ENCODE measurements around the gene SLC45A2.
"Not testable (repeated sequence)": the region's sequence is repeated elsewhere in the genome, so short reads cannot be mapped to it uniquely, and the experiment has no call there.

SLC45A2 gene

DNA sequence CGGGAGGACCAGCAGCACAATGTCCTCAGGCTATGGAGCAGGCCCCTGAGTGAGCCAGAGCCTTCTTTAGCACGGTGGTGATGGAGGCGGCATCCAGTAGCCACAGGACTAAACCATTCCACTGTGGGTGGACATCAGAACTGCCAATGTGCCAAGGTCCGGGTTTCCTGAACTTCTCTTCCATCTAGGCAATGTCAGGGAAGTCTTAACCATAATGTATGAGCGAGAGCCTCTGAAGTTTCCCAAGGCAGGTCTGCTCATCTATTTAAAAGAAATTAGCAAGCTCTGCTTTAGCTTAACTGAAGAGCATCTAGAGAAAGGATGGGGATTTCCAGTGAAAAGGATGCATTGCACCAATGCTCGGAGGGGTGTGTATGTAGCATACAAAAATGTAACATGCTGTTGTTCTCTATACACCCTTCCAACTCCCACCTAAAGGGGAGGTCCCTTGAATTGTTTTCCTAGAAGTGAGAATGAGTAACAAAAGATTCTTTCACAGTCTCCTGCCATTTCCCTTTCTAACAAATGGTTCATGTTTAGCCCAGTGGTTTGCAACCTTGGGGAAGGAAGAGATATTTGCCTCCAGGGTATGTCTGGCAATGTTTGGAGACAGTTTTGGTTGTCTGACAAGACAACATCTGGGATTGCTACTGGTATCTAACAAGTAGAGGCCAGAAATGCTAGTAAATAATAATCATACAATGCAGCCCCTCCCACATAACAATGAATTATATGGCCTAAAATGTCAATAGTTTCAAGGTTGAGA, 54.4 kb downstream of the SLC45A2 start:
- DNase-seq (ENCODE audit: low read depth): no peak
- H3K4me3 ChIP-seq (ENCODE audit: low read depth, low read length): no peak overlapping the region
- TF ChIP-seq, protein P1, sequence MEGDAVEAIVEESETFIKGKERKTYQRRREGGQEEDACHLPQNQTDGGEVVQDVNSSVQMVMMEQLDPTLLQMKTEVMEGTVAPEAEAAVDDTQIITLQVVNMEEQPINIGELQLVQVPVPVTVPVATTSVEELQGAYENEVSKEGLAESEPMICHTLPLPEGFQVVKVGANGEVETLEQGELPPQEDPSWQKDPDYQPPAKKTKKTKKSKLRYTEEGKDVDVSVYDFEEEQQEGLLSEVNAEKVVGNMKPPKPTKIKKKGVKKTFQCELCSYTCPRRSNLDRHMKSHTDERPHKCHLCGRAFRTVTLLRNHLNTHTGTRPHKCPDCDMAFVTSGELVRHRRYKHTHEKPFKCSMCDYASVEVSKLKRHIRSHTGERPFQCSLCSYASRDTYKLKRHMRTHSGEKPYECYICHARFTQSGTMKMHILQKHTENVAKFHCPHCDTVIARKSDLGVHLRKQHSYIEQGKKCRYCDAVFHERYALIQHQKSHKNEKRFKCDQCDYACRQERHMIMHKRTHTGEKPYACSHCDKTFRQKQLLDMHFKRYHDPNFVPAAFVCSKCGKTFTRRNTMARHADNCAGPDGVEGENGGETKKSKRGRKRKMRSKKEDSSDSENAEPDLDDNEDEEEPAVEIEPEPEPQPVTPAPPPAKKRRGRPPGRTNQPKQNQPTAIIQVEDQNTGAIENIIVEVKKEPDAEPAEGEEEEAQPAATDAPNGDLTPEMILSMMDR (IDR thresholded peaks at IDR 0.05; ENCODE audit: low read depth, low read length, missing control alignments): no peak

DNA sequence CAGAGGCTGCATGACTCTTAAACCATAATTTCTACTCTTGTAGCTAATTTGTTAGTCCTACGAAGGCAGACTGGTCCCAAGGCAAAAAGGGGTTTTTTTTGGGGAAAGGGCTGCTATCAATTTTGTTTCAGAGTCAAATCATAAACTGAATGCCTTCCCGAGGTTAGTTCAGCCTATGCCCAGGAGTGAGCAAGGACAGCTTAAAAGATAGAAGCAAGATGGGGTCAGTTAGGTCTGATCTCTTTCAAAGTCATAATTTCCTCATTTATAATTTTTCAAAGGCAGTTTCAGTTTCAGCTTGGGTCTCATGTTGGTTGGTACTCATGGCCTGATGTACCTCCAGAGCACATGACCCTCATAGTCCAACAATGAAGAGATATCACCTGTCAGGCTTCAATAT, 56.2 kb downstream of the SLC45A2 start:
- TF ChIP-seq, protein P1 (IDR thresholded peaks at IDR 0.05; ENCODE audit: low read depth, low read length, missing control alignments): no peak
- no peak for DNase-seq (ENCODE audit: low read depth)
- no peak overlapping the region for H3K4me3 ChIP-seq (ENCODE audit: low read depth, low read length)

DNA sequence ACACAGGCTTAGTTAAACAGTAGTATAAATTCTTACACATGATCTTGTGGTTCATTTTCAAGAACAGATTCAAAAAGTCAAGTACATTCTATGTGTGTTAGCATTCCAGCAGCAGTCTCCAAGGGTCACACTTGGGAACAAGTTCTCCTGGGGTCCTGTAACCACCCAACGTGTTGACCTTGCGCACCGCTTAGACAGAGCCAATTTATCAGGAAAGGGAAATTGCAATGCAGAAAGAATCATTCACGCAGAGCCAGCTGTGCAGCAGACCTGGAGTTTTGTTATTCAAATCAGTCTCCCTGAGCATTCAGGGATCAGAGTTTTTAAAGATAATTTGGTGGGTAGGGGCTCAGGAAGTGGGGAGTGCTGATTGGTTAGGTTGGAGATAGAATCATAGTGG, 56.8 kb downstream of the SLC45A2 start:
- no peak for DNase-seq (ENCODE audit: low read depth)
- TF ChIP-seq, protein P1 (IDR thresholded peaks at IDR 0.05; ENCODE audit: low read depth, low read length, missing control alignments): no peak
- H3K4me3 ChIP-seq (ENCODE audit: low read depth, low read length): no peak overlapping the region

DNA sequence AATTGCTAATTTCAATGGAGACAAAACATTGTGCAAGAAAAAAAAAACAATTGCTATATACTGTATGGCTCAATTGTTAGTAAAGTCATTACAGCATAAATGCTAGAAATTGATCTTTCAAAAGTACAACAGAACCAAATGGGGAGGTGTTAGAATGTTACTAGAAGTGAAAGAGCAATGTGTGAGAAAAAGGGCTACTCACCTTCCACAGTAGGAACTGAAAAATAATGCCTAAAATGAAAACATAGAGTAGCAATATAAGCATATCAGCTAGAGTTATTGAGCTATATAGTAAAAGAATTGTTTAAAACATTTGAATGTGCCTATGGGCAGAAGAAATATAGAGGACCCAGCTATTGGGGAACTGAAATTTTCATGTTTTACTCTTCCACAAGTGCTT, 59.2 kb downstream of the SLC45A2 start:
- TF ChIP-seq, protein P1 (IDR thresholded peaks at IDR 0.05; ENCODE audit: low read depth, low read length, missing control alignments): no peak
- H3K4me3 ChIP-seq (ENCODE audit: low read depth, low read length): no peak overlapping the region
- DNase-seq (ENCODE audit: low read depth): no peak

DNA sequence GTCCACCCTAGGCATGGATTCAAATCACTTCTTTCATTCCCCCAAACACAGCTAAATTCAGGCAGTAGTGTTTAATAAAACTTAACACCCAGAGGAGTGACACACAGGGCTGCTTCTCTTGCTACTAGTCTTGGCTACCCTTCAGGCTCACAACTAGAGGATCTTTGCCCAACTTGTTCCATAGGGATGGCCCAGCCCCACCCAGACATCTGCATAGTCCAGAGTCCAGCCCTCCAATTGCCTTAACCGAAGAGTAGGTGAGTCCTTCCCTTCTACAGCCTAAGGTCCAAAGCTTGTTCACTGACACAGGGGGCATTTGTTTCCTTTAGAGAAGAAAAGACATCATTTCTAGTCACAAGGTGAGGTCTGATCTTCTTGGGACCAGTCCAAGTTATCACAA, 63.5 kb downstream of the SLC45A2 start:
- TF ChIP-seq, protein P1 (IDR thresholded peaks at IDR 0.05; ENCODE audit: low read depth, low read length, missing control alignments): no peak
- no peak for DNase-seq (ENCODE audit: low read depth)
- H3K4me3 ChIP-seq (ENCODE audit: low read depth, low read length): no peak overlapping the region

DNA sequence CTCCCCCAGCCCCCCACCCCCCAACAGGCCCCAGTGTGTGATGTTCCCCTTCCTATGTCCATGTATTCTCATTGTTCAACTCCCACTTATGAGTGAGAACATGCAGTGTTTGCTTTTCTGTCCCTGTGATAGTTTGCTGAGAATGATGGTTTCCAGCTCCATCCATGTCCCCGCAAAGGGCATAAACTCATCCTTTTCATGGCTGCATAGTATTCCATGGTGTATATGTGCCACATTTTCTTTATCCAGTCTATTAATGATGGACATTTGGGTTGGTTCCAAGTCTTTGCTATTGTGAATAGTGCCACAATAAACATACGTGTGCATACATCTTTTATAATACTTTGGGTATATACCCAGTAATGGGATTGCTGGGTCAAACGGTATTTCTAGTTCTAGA, 69.6 kb downstream of the SLC45A2 start:
- H3K4me3 ChIP-seq (ENCODE audit: low read depth, low read length); DNase-seq (ENCODE audit: low read depth): not testable (repeated sequence)

DNA sequence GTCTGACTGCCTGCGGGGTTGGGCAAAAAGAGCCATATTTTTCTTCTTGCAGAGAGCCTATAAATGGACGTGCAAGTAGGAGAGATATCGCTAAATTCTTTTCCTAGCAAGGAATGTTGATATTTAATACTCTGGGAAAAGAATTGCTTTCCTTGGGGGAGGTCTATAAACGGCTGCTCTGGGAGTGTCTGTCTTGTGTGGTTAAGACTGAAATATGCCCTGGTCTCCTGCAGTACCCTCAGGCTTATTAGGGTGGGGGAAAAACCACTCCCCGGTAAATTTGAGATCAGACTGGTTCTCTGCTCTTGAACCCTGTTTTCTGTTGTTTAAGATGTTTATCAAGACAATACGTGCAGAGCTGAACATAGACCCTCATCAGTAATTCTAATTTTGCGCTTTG, 78.2 kb downstream of the SLC45A2 start:
- H3K4me3 ChIP-seq (ENCODE audit: low read depth, low read length); DNase-seq (ENCODE audit: low read depth): not testable (repeated sequence)

DNA sequence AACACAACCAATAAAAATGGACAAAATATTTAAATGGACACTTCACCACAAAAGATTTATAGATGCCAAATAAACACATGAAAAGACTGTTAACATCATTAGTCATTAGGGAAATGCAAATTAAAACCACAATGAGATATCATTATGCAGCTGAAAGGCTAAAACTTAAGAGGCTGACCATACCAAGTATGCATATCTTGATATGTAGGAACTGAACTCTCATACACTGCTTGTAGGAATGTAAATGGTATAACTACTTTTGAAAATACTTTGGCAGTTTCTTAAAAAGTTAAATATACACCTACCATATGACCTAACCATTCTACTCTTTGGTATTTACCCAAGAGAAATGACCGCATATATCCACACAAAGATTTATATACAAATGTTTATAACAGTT, 79.1 kb downstream of the SLC45A2 start:
- TF ChIP-seq, protein P1 (IDR thresholded peaks at IDR 0.05; ENCODE audit: low read depth, low read length, missing control alignments): no peak
- no peak for DNase-seq (ENCODE audit: low read depth)
- no peak overlapping the region for H3K4me3 ChIP-seq (ENCODE audit: low read depth, low read length)
